ENCODE data around the gene HPN. TPM values are rescaled to one million over a fixed set of nuclear protein-coding genes. Genes with fewer than 3 reads are reported as not detected.
A peak's percentile ranks its signal among the peaks of the same experiment; 100 is the strongest.

HPN gene
- total and polyA plus RNA-seq, 2 experiments from 2014 or later = 150 to 241 TPM

GRCh38 chr19:35038623-35039512 is 2.7 kb upstream of the HPN start:
- DNase-seq (ENCODE audit: low spot score) = no peak
- WGBS (ENCODE audit: low lambda C conversion rate, missing lambda C conversion rate) = 75% methylated on average over 17 of the region's 17 CpGs
- H3K27ac ChIP-seq = no peak overlapping the region

GRCh38 chr19:35039881-35040825 is 1.4 kb upstream of the HPN start:
- peaks cover 16% of the 10 kb centered on the region for H3K4me1 ChIP-seq (ENCODE audit: insufficient read depth)
- H3K9me3 ChIP-seq (ENCODE audit: low read depth) = no peaks in the 10 kb centered on the region
- H3K27me3 ChIP-seq = no peaks in the 10 kb centered on the region
- H3K9me2 ChIP-seq (replicated peaks; ENCODE audit: insufficient read depth) = no peaks in the 10 kb centered on the region
- peak overlapping the region; percentile 99 for H3K27ac ChIP-seq
- TF ChIP-seq EZH2 (IDR thresholded peaks at IDR 0.05; ENCODE audit: borderline replicate concordance) (no peak), CTCF (IDR thresholded peaks at IDR 0.05; ENCODE audit: poor library complexity) (no peak), EZH2phosphoT487 (IDR thresholded peaks at IDR 0.05; ENCODE audit: low read depth, severe bottlenecking, unreplicated experiment) (no peak)
- 87% methylated on average over 20 of the region's 39 CpGs for WGBS (ENCODE audit: low lambda C conversion rate, missing lambda C conversion rate)
- no peak overlapping the region for H2AFZ ChIP-seq
- peaks cover 25% of the 10 kb centered on the region for H3K79me2 ChIP-seq
- peaks cover 6% of the 10 kb centered on the region for H4K20me1 ChIP-seq (ENCODE audit: insufficient read depth, poor library complexity, severe bottlenecking)
- peak overlapping the region; percentile 81 for H3K4me2 ChIP-seq
- H3K36me3 ChIP-seq (replicated peaks; ENCODE audit: insufficient read depth, low read depth) = no peaks in the 10 kb centered on the region
- DNase-seq (ENCODE audit: low spot score) = no peak
- H3K4me3 ChIP-seq = no peak overlapping the region

More at GRCh38 chr19:35038623-35039512, 2.7 kb upstream of the HPN start:
- no peak overlapping the region for H2AFZ ChIP-seq
- peaks cover 16% of the 10 kb centered on the region for H3K4me1 ChIP-seq (ENCODE audit: insufficient read depth)
- H3K79me2 ChIP-seq = peaks cover 14% of the 10 kb centered on the region
- no peaks in the 10 kb centered on the region for H3K27me3 ChIP-seq
- no peaks in the 10 kb centered on the region for H4K20me1 ChIP-seq (ENCODE audit: insufficient read depth, poor library complexity, severe bottlenecking)
- H3K4me3 ChIP-seq = no peak overlapping the region
- H3K9me3 ChIP-seq (ENCODE audit: low read depth) = no peaks in the 10 kb centered on the region
- no peaks in the 10 kb centered on the region for H3K36me3 ChIP-seq (replicated peaks; ENCODE audit: insufficient read depth, low read depth)
- H3K4me2 ChIP-seq = no peak overlapping the region
- H3K9me2 ChIP-seq (replicated peaks; ENCODE audit: insufficient read depth) = no peaks in the 10 kb centered on the region
- no peak for TF ChIP-seq EZH2 (IDR thresholded peaks at IDR 0.05; ENCODE audit: borderline replicate concordance)
- no peak for TF ChIP-seq EZH2phosphoT487 (IDR thresholded peaks at IDR 0.05; ENCODE audit: low read depth, severe bottlenecking, unreplicated experiment)
- TF ChIP-seq CTCF (IDR thresholded peaks at IDR 0.05; ENCODE audit: poor library complexity) = no peak

DNA sequence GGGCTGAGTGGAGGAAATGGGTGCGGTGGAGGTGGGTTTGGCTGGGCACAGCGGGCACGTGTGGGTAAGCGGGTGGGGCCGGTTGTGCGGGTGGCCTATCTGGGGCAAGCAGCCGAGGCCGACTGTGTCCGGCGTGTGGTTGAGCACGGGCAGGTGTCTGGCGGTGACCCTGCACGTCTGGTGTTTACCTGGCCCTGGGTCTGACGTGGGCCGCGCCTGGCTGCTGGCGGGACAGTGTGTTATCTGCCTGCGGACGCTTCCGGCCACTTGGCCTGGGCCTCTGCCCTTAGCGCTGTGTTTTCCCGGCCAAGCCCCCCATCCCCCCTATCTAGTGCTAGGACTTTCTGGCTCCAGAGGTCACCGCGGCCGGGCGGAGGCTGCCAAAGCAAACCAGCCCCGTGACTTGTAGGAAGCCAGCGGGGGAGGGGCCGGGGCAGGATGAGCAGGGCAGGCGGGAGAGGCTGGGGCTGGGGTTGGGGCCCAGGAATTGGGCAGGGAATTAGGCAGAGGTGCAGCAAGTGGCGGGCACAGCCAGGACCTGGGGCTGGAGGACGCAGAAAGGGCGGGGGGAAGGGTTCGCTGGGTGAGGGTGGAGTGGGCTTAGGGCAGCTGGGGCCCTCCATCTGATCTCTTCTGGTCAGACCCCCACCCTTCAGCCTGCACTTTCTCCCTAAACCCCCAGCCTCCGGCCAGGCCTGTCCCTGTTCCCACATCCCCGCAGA is 534 bp upstream of the HPN start:
- Histone ChIP-seq H4K20me1 (ENCODE audit: insufficient read depth, poor library complexity, severe bottlenecking) (peaks cover 6% of the 10 kb centered on the region), H2AFZ (no peak overlapping the region), H3K27me3 (no peaks in the 10 kb centered on the region), H3K4me1 (ENCODE audit: insufficient read depth) (peaks cover 16% of the 10 kb centered on the region), H3K4me2 (peak overlapping the region; percentile 81), H3K4me3 (no peak overlapping the region), H3K79me2 (peaks cover 25% of the 10 kb centered on the region), H3K36me3 (replicated peaks; ENCODE audit: insufficient read depth, low read depth) (no peaks in the 10 kb centered on the region), H3K27ac (peak overlapping the region; percentile 99), H3K9me3 (ENCODE audit: low read depth) (no peaks in the 10 kb centered on the region), H3K9me2 (replicated peaks; ENCODE audit: insufficient read depth) (no peaks in the 10 kb centered on the region)
- 20% methylated on average over 23 of the region's 36 CpGs for WGBS (ENCODE audit: low lambda C conversion rate, missing lambda C conversion rate)
- DNase-seq (ENCODE audit: low spot score) = peak; percentile 89
- TF ChIP-seq CTCF (IDR thresholded peaks at IDR 0.05; ENCODE audit: poor library complexity) = no peak
- TF ChIP-seq EZH2 (IDR thresholded peaks at IDR 0.05; ENCODE audit: borderline replicate concordance) = no peak
- TF ChIP-seq EZH2phosphoT487 (IDR thresholded peaks at IDR 0.05; ENCODE audit: low read depth, severe bottlenecking, unreplicated experiment) = no peak
